DMS53 treated with DMSO at 0.1 percent for 48 hours (cell line): ENCODE data around the gene SLC9C2.
"Not testable (repeated sequence)": the region's sequence is repeated elsewhere in the genome, so short reads cannot be mapped to it uniquely, and the experiment has no call there.

Experiments used
- DNase-seq: peaks from one replicate; lab custom pipeline; 2025; ENCODE audit not compliant: unreplicated experiment; lab: John Stamatoyannopoulos, UW

The SLC9C2 gene

GRCh38 chr1:173485401-173485800 is 117.5 kb downstream of the SLC9C2 start:
- DNase-seq: no peak

DNA sequence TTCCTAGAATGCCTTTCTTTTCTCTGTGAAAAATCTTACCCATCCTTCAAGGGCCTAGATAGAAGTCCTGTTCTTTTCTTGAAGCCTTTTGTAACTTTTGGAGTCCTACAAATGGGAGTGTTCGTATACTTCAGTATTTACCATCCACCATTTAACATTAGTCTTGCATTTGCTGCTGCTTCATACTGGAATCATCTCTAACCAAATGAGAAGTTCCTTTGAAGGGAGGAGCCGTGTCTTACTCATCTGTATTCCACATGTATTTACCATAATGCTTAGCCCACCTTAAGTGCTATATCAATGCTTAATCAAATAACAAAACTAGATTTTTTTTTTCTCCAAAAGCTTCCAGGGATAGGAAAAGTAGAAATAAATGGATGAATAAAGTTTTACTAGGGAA is 118.6 kb downstream of the SLC9C2 start:
- no peak for DNase-seq

DNA sequence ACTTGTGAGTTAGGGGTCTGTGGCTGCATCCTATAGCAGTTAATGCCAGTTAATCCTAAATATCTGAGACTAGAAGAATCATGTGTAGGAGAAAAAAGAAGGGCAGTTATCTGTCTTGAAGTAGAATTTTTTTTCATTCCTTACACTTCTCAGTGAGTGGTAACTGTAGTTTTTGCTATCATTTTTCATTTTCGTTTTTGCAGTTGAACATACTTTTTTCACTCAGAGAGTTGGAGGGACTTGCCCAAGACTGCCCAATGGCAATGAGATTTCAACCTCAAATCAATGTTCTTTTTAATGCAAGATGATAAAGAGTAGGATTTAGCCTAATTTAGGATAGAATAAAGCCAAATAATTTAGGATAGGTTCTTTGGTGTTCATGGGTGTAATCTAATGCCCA is 120.2 kb downstream of the SLC9C2 start:
- no peak for DNase-seq

DNA sequence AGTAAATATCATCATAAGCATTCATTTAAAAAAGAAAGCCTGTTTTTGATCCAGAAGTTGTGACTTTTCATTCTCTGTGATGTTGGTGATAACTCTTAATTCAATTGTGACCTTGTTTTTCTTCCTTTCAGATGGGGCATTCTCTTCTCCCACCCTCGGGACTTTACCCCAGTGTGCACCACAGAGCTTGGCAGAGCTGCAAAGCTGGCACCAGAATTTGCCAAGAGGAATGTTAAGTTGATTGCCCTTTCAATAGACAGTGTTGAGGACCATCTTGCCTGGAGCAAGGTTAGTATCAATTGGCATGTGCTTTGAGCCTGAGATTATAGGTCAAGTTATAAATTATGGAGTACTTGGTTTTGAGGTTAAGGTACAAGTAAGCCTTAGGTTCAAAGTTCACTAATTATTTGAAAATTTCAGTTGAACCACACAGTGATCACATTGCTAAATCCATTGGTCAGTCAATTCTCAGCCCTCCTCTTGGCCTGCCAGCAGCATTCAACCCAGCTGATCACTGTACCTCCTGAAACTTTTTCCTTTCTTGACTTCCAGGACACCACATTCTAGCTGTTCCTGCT is 121.6 kb downstream of the SLC9C2 start:
- DNase-seq: no peak

DNA sequence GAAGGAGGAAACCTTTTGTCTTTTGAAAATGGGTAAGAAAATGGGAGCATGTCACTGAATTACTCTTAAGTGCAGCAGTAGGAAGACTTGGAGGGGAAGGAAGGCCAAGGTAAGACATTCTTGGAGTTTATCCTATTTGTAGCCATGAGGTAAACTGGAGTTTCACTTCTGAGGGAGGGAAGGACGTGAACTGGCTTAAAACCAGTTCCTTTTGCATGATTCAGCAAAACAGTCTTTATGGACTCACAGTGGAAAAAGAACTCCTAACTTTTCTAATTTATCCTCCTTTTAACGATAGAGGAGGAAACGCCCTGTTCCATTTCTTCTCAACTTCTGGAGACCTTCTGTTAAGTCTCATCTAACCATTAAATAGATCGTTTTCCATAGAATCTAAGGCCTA is 123.2 kb downstream of the SLC9C2 start:
- no peak for DNase-seq

DNA sequence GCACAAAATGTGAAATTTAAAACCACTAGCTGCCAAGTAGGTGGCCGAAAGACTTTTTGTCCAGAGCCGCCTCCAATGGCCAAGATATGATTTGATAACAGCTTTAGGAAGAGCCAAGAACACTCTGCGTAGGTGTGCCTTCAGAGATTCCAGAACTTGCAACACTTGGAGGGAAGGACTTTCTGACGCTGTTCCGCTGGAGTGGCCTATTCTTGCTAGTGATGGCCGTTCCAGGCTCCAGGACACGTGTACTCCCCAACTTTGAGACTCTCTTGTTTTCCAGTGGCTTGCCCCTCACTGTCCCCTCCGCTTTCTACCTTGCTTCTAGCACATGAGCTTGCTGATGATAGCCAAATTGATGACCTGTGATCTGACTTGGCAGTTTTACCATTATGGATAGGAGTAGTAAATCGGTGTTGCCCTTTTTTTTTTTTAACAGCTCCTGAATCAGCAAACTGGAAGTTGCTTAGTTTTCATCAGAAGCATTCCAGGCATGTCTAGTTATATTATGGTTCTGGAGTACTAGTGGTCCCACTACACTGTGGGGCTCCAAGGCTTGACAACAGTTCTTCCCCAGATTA is 124.7 kb downstream of the SLC9C2 start:
- no peak for DNase-seq

GRCh38 chr1:173477286-173478093 is 125.4 kb downstream of the SLC9C2 start, which contains the start of gene PRDX6:
Gene PRDX6, plus strand, starts transcription at chr1:173477335. Its CDS starts 63 bp downstream, at chr1:173477398.
- DNase-seq: peak; percentile 71

DNA sequence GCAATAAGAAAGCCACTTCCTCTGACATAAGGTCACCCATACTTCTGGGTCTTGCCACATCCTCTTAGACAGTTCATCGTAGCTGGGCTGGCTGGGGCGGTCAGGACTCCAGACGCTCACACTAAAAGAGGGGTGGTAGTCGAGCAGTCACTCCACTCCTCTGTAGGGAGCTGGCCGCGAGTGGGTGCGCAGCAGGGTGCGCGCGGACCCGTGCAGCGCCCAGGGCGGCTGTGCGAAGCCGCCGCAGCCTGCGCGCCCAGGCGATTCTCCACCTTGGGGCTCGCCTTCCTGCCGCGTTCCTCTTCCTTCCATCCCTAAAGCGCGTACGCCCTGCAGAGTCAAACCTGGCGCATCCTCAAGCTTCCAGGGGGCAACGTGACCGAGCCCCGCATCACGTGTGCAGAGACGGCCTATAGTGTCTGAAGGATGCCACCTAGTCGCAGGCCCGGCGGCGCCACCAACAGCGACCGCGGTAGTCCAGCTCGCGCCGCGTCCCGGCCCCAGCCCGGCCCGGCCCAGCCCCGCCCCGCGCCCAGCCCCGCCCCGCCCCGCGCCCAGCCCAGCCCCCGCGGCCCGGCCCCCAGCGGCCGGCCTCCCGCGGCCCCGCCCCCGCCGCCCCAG is 126.1 kb downstream of the SLC9C2 start:
- DNase-seq: peak; percentile 94

DNA sequence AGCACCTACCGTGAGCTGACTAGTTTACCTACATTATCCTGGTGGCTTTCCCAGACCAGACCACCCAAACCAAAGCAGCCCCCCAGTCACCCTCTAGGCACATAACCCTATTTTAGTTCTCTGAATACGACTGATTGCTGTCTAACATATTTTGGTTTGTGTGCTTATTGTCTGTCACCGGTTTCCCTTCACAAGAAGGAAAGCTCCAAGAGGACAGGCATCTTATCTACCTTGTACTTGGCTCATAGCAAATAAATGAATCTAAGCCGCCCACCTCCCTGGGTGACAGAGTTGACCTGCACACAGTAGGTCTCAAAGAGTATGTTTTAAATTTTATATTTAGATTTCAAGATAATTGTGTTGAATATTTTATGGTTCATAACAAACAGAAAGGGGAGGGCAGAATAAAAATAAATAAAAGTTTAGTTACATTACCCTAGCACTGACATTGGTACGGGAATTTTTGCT is 126.6 kb downstream of the SLC9C2 start:
- no peak for DNase-seq

- DNase-seq: no peak
Observed at GRCh38 chr1:173475564-173476196, 127.2 kb downstream of the SLC9C2 start.

- DNase-seq: not testable (repeated sequence)
Observed at GRCh38 chr1:173474780-173475421, 128.0 kb downstream of the SLC9C2 start.

- DNase-seq: no peak
Observed at GRCh38 chr1:173474097-173474779, 128.6 kb downstream of the SLC9C2 start.

DNA sequence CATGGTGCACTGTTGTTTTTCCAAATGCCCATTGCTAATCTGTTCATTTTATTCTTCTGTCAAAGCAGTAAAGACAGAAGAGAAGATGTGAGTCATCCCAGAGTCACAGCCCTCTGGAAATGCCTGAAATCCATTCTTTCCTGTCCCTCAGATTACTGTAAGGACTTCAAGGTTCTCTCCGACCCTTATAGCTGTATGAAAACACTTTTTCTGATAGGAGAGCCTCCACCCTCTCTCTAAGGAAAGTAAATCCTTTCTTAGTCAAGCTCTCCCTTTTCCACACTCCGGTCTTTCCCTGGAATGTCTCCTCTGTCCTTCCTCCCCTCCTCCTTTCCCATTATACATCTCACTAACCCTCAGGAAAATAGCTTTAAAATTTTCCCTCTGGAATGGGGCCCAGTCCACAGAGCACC is 129.3 kb downstream of the SLC9C2 start:
- DNase-seq: no peak

DNA sequence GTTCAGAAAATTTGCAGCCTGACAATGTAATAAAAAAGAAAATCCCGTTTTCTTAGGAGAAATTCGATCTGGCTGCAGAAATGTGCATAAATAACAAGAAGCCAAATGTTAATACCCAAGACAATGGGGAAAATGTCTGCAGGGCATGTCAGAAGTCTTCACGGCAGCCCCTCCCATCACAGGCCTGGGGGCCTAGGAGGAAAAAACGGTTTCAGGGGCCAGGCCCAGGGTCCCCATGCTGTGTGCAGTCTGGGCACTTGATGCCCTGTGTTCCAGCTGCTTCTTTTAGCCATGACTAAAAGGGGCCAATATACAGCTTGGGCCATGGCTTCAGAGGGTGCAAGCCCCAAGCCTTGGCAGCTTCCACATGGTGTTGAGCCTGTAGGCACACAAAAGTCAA is 132.3 kb downstream of the SLC9C2 start:
- no peak for DNase-seq

GRCh38 chr1:173469656-173470055 is 133.2 kb downstream of the SLC9C2 start:
- DNase-seq: no peak

- DNase-seq: no peak
Observed at GRCh38 chr1:173467426-173467825, 135.4 kb downstream of the SLC9C2 start.

DNA sequence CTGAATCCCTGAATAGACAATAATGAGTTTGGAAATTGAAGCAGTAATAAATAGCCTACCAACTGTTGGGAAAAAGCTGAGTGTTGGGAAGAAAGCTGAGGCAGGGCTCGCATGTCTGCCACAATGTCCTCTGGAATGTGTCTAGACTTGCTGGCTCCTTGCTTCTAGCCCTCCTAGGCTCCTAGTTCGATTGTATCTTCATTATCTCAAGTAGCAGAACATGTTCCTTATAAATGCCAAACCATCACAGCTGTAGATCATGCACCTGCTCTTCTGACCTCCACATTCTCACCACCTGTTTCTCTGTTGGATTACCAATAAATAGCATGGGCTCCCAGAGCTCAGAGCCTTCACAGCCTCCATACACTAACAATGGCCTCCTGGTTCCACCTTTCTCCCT is 138.7 kb downstream of the SLC9C2 start:
- not testable (repeated sequence) for DNase-seq

DNA sequence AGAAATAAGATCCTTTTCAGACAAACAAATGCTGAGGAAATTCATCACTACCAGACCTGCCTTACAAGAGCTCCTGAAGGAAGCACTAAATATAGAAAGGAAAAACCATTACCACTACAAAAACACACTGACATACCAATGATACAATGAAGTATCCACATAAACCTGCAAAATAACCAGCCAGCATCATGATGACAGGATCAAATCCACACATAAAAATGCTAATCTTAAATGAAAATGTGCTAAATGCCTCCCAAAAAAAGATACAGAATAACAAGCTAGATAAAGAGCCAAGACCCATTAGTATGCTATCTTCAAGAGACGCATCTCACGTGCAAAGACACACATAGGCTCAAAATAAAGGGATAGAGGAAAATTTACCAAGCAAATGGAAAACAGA is 140.2 kb downstream of the SLC9C2 start:
- DNase-seq: not testable (repeated sequence)

GRCh38 chr1:173459885-173460284 is 143.0 kb downstream of the SLC9C2 start:
- DNase-seq: no peak

- no peak for DNase-seq
Observed at GRCh38 chr1:173454966-173455524, 147.8 kb downstream of the SLC9C2 start.
